HepG2 (cell line): ENCODE measurements around the gene AMOTL2. TPM values are rescaled to one million over a fixed set of nuclear protein-coding genes. Genes with fewer than 3 reads are reported as not detected.

Experiments
- AGO2 ChIP-seq: fragments of 200-400 bp; formaldehyde crosslinking; optimal IDR thresholded peaks from 2 replicates; pipeline ENCODE3; 2017; ENCODE audit warnings: mild to moderate bottlenecking, low read depth, low read length, moderate library complexity
- ELF1 ChIP-seq: sonication (generic); formaldehyde crosslinking; IDR thresholded peaks from 2 replicates; pipeline ENCODE4 v1.4.0; 2020; ENCODE audit warnings: missing genetic modification reagents
- FLYWCH1 ChIP-seq: sonication (generic); formaldehyde crosslinking; IDR thresholded peaks from 2 replicates; pipeline ENCODE4 v1.8.1; 2023; ENCODE audit warnings: mild to moderate bottlenecking, missing genetic modification reagents
- JARID2 ChIP-seq: sonication (generic); formaldehyde crosslinking; IDR thresholded peaks from 2 replicates; pipeline ENCODE4 v1.8.1; 2023; ENCODE audit warnings: missing genetic modification reagents, inconsistent platforms; ENCODE audit not compliant: insufficient replicate concordance
- PAX8 ChIP-seq: sonication (generic); formaldehyde crosslinking; IDR thresholded peaks from 2 replicates; pipeline ENCODE4 v1.8.0; 2022; ENCODE audit warnings: mild to moderate bottlenecking, missing genetic modification reagents, borderline replicate concordance
- PRDM15 ChIP-seq: sonication (generic); formaldehyde crosslinking; IDR thresholded peaks from 2 replicates; pipeline ENCODE4 v1.4.0; 2020; ENCODE audit warnings: missing genetic modification reagents
- REPIN1 ChIP-seq: sonication (generic); formaldehyde crosslinking; IDR thresholded peaks from 2 replicates; pipeline ENCODE4 v1.8.0; 2022; ENCODE audit warnings: missing genetic modification reagents, low read depth, mild to moderate bottlenecking, borderline replicate concordance
- SRSF1 ChIP-seq: fragments of 200-400 bp; formaldehyde crosslinking; optimal IDR thresholded peaks from 2 replicates; pipeline ENCODE3; 2017; ENCODE audit warnings: mild to moderate bottlenecking, low read depth, low read length, moderate library complexity
- YEATS2 ChIP-seq: sonication (generic); formaldehyde crosslinking; IDR thresholded peaks from 2 replicates; pipeline ENCODE4 v1.4.0; 2020; ENCODE audit warnings: missing genetic modification reagents, borderline replicate concordance
- ZNF276 ChIP-seq: sonication (generic); formaldehyde crosslinking; IDR thresholded peaks from 2 replicates; pipeline ENCODE4 v1.4.0; 2020; ENCODE audit warnings: mild to moderate bottlenecking, low read depth, missing genetic modification reagents
- ZNF333 ChIP-seq: sonication (generic); formaldehyde crosslinking; IDR thresholded peaks from 2 replicates; pipeline ENCODE4 v1.4.0; 2020; ENCODE audit warnings: mild to moderate bottlenecking, missing genetic modification reagents, borderline replicate concordance
- ZNF639 ChIP-seq: conservative IDR thresholded peaks from 2 replicates; pipeline ENCODE4 v1.6.1; 2018; ENCODE audit warnings: missing genetic modification reagents
- ZNF740 ChIP-seq: sonication (generic); formaldehyde crosslinking; IDR thresholded peaks from 2 replicates; pipeline ENCODE4 v1.4.0; 2020; ENCODE audit warnings: missing genetic modification reagents
- ZNF773 ChIP-seq: sonication (generic); formaldehyde crosslinking; IDR thresholded peaks from 2 replicates; pipeline ENCODE4 v1.4.0; 2020; ENCODE audit warnings: missing genetic modification reagents, borderline replicate concordance
- polyA plus RNA-seq, 8 experiments: library from polyadenylated mRNA; depleted of rRNA in 3 of 8; stranded (reverse) in 7 of 8; unstranded in 1 of 8; fragments of >200 nt; fragmentation: Illumina TruSeq in 4 of 8; extraction: Trizol in 4 of 8; gene quantifications; 2 replicates each; pipeline versions ENCODE4 v1.2.1 to v1.2.3, GENCODE V29; 2011 to 2016; ENCODE audit warnings: low read depth in 4 of 8, missing spikeins in 1 of 8, mixed read lengths in 1 of 8; ENCODE audit not compliant: insufficient read depth in 1 of 8
- total RNA-seq, 5 experiments: library from RNA; depleted of rRNA; stranded (reverse); fragments of >200 nt; fragmentation: Illumina TruSeq; extraction: Trizol; gene quantifications; 2 replicates each; pipeline ENCODE4 v1.2.3, GENCODE V29; 2016; ENCODE audit warnings: low read depth in 1 of 5
- TF ChIP-seq, protein P1 (sequence below): sonication (generic); formaldehyde crosslinking; IDR thresholded peaks from 2 replicates; pipeline ENCODE4 v1.4.0; 2020; ENCODE audit warnings: missing genetic modification reagents

AMOTL2 gene
- total and polyA plus RNA-seq, 2 of the 13 experiments (the other 11 are each of a cell fraction or from before 2014, with no cell fraction given): 17.3 to 18.5 TPM

- TF ChIP-seq ZNF276 (CRISPR knock-in tag) (no peak), ZNF639 (CRISPR knock-in tag) (no peak), SRSF1 (no peak), FLYWCH1 (CRISPR knock-in tag) (no peak), AGO2 (no peak), ZNF773 (CRISPR knock-in tag) (no peak), PAX8 (no peak), PRDM15 (CRISPR knock-in tag) (no peak), ELF1 (CRISPR knock-in tag) (no peak), ZNF740 (CRISPR knock-in tag) (no peak), JARID2 (CRISPR knock-in tag) (no peak), YEATS2 (CRISPR knock-in tag) (no peak; the same call in 1 of the 2 replicates), ZNF333 (CRISPR knock-in tag) (no peak), REPIN1 (CRISPR knock-in tag) (peak; percentile 72; the same call in 1 of the 2 replicates)
- TF ChIP-seq, protein P1, sequence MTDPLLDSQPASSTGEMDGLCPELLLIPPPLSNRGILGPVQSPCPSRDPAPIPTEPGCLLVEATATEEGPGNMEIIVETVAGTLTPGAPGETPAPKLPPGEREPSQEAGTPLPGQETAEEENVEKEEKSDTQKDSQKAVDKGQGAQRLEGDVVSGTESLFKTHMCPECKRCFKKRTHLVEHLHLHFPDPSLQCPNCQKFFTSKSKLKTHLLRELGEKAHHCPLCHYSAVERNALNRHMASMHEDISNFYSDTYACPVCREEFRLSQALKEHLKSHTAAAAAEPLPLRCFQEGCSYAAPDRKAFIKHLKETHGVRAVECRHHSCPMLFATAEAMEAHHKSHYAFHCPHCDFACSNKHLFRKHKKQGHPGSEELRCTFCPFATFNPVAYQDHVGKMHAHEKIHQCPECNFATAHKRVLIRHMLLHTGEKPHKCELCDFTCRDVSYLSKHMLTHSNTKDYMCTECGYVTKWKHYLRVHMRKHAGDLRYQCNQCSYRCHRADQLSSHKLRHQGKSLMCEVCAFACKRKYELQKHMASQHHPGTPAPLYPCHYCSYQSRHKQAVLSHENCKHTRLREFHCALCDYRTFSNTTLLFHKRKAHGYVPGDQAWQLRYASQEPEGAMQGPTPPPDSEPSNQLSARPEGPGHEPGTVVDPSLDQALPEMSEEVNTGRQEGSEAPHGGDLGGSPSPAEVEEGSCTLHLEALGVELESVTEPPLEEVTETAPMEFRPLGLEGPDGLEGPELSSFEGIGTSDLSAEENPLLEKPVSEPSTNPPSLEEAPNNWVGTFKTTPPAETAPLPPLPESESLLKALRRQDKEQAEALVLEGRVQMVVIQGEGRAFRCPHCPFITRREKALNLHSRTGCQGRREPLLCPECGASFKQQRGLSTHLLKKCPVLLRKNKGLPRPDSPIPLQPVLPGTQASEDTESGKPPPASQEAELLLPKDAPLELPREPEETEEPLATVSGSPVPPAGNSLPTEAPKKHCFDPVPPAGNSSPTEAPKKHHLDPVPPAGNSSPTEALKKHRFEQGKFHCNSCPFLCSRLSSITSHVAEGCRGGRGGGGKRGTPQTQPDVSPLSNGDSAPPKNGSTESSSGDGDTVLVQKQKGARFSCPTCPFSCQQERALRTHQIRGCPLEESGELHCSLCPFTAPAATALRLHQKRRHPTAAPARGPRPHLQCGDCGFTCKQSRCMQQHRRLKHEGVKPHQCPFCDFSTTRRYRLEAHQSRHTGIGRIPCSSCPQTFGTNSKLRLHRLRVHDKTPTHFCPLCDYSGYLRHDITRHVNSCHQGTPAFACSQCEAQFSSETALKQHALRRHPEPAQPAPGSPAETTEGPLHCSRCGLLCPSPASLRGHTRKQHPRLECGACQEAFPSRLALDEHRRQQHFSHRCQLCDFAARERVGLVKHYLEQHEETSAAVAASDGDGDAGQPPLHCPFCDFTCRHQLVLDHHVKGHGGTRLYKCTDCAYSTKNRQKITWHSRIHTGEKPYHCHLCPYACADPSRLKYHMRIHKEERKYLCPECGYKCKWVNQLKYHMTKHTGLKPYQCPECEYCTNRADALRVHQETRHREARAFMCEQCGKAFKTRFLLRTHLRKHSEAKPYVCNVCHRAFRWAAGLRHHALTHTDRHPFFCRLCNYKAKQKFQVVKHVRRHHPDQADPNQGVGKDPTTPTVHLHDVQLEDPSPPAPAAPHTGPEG: 0 out of 2 replicates have a peak, but pooled peaks have one; percentile 47
These were observed 45.1 kb upstream of the AMOTL2 start (continued) for GRCh38 chr3:134419214-134419959.
